Measurements from ENCODE around the gene NCR2. TPM values are rescaled to one million over a fixed set of nuclear protein-coding genes. Genes with fewer than 3 reads are reported as not detected.

Gene NCR2
- total RNA-seq, 1 experiment from 2014 or later: not detected

GRCh38 chr6:41372832-41373626 is 37.6 kb downstream of the NCR2 start:
- H3K9ac ChIP-seq (ENCODE audit: low read length): no peak overlapping the region
- RAD21 ChIA-PET (ENCODE audit: low non-redundant PET in 1 of 2, low total read pairs in 2 of 2, uncharacterized antibody in 2 of 2, unreplicated experiment in 2 of 2): no interaction called here
- H4K20me1 ChIP-seq (ENCODE audit: insufficient read depth): no peaks in the 10 kb centered on the region
- H3K27ac ChIP-seq (ENCODE audit: low read depth, low read length): no peak overlapping the region
- no peak for DNase-seq (ENCODE audit: low read depth, low spot score)
- ATAC-seq: no peak
- no peaks in the 10 kb centered on the region for H3K36me3 ChIP-seq (ENCODE audit: control insufficient read depth in 1 of 2, insufficient read depth in 2 of 2, low read length in 2 of 2)
- H3K79me2 ChIP-seq (ENCODE audit: insufficient read depth, low read length): no peaks in the 10 kb centered on the region
- 0 out of 2 replicates have a peak, but pooled peaks cover 3% of the 10 kb centered on the region for H3K27me3 ChIP-seq (ENCODE audit: insufficient read depth, low read length)
- no peak overlapping the region for H3K4me2 ChIP-seq (ENCODE audit: low read length)
- POLR2A ChIA-PET: no interaction called here
- CTCF ChIA-PET: no interaction called here
- H3K9me2 ChIP-seq (ENCODE audit: insufficient read depth): no peaks in the 10 kb centered on the region
- no peak overlapping the region for H3K4me3 ChIP-seq (replicated peaks in 1 of 2; ENCODE audit: low read depth in 1 of 2, low read length in 2 of 2)
- intact Hi-C loops (cut with micrococcal nuclease): no loop called here
- no TSS peak for BruUV-seq (replicated peaks)
- no peaks in the 10 kb centered on the region for H3K9me3 ChIP-seq (ENCODE audit: control insufficient read depth in 1 of 2, insufficient read depth in 1 of 2, low read depth in 1 of 2, low read length in 2 of 2)
- H3K4me1 ChIP-seq (ENCODE audit: control insufficient read depth in 1 of 2, insufficient read depth in 2 of 2, low read length in 2 of 2): peaks cover 2 to 3% of the 10 kb centered on the region in 2 experiments; a peak in 1 of 4 replicates
- H2AFZ ChIP-seq (ENCODE audit: low read depth, low read length, poor library complexity, severe bottlenecking): no peak overlapping the region
- no peak for TF ChIP-seq REST (IDR thresholded peaks at IDR 0.05; ENCODE audit: low read depth)
- no peak for TF ChIP-seq EGR1 (IDR thresholded peaks at IDR 0.05; ENCODE audit: low read depth)
- TF ChIP-seq POLR2A (IDR thresholded peaks at IDR 0.05; ENCODE audit: borderline replicate concordance, extremely low read depth, insufficient read depth, insufficient read length): no peak
- no peak for TF ChIP-seq EZH2 (IDR thresholded peaks at IDR 0.05)
- no peak for TF ChIP-seq YY1 (IDR thresholded peaks at IDR 0.05; ENCODE audit: extremely low read depth, insufficient replicate concordance, low read depth, low read length)
- no peak for TF ChIP-seq MAX (IDR thresholded peaks at IDR 0.05)
- no peak for TF ChIP-seq CTCF (IDR thresholded peaks at IDR 0.05 in 2 of 3, conservative IDR thresholded peaks at IDR 0.05 in 1 of 3; ENCODE audit: borderline replicate concordance in 1 of 3, insufficient read depth in 1 of 3, low read depth in 2 of 3, low read length in 2 of 3)
- no peak for TF ChIP-seq ZFX (IDR thresholded peaks at IDR 0.05)
- no peak for TF ChIP-seq SP1 (IDR thresholded peaks at IDR 0.05; ENCODE audit: low read depth)
- no peak for TF ChIP-seq ZBTB33 (IDR thresholded peaks at IDR 0.05; ENCODE audit: extremely low read depth, insufficient replicate concordance, low read length)
- no peak for TF ChIP-seq CEBPB (IDR thresholded peaks at IDR 0.05; ENCODE audit: low read depth)
- no peak for TF ChIP-seq SRF (IDR thresholded peaks at IDR 0.05; ENCODE audit: low read depth)
- no peak for TF ChIP-seq JUND (IDR thresholded peaks at IDR 0.05)
- TF ChIP-seq ELF1 (IDR thresholded peaks at IDR 0.05; ENCODE audit: borderline replicate concordance, low read depth): no peak
- TF ChIP-seq ATF3 (IDR thresholded peaks at IDR 0.05): no peak
- no peak for TF ChIP-seq CBX3 (IDR thresholded peaks at IDR 0.05; ENCODE audit: low read depth)
